ENCODE results near the gene ZKSCAN7.

- no peak for TF ChIP-seq SP1 (IDR thresholded peaks at IDR 0.05)
- no peak for TF ChIP-seq HDGF (IDR thresholded peaks at IDR 0.05; ENCODE audit: borderline replicate concordance)
- TF ChIP-seq ELF4 (IDR thresholded peaks at IDR 0.05): no peak
- no peak for TF ChIP-seq FOXM1 (IDR thresholded peaks at IDR 0.05; ENCODE audit: borderline replicate concordance)
These were observed 41.6 kb downstream of the ZKSCAN7 start for GRCh38 chr3:44596621-44597020.

Data from HEK293T (cell line).